ENCODE measurements around the gene ZNF418. TPM values are rescaled to one million over a fixed set of nuclear protein-coding genes. Genes with fewer than 3 reads are reported as not detected.

Gene ZNF418
- total and polyA plus RNA-seq, 2 of the 13 experiments (the other 11 are each of a cell fraction or from before 2014, with no cell fraction given): 0.07 to 0.27 TPM

DNA sequence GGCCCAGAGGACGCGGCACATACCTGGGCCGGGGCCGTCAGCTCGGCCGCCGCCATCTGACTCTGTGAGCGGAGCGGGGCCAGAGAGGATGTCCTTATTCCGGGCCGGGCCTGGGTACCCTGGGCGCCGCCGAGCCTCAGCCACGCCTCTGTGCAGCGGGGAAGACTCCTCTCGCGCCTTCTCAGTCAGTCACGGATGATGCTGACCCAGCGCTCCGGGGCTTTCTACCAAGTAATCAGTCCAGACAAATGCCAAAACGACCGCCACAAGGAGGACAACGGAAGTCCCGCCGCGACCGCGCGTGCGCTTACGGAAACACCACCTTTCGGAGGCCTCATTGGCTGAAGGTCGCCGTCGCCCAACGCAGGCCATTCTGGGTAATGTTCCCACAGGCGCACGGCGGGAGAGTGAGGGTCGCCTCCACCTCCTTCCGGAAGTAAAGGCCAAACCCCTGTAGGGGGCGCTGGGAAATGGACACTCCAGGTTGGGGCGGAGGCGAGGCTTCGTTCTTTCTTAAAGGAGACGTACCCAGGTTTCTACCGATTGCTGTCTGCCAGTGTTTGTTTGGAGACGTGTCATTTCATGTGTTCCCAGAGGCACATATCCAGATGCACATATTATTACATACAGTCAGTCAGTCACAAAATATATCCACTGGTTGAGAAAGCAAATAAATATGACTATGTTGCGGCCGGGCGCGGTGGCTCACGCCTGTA, 12.4 kb upstream of the ZNF418 start, which contains the start of gene ZNF256 (continued):
- TF ChIP-seq, protein P1, sequence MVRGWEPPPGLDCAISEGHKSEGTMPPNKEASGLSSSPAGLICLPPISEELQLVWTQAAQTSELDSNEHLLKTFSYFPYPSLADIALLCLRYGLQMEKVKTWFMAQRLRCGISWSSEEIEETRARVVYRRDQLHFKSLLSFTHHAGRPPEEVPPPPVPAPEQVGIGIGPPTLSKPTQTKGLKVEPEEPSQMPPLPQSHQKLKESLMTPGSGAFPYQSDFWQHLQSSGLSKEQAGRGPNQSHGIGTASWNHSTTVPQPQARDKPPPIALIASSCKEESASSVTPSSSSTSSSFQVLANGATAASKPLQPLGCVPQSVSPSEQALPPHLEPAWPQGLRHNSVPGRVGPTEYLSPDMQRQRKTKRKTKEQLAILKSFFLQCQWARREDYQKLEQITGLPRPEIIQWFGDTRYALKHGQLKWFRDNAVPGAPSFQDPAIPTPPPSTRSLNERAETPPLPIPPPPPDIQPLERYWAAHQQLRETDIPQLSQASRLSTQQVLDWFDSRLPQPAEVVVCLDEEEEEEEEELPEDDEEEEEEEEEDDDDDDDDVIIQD (CRISPR knock-in tag; IDR thresholded peaks at IDR 0.05; ENCODE audit: low read depth): peak; percentile 97
- TF ChIP-seq ZBTB21 (CRISPR knock-in tag; IDR thresholded peaks at IDR 0.05) (no peak), TBX3 (IDR thresholded peaks at IDR 0.05; ENCODE audit: borderline replicate concordance) (no peak), IRF2 (CRISPR knock-in tag; IDR thresholded peaks at IDR 0.05) (peak; percentile 99), ZNF850 (CRISPR knock-in tag; conservative IDR thresholded peaks at IDR 0.05) (no peak), NFE2L2 (IDR thresholded peaks at IDR 0.05; ENCODE audit: low read length) (no peak), EED (CRISPR knock-in tag; IDR thresholded peaks at IDR 0.05) (0 out of 2 replicates have a peak, but pooled peaks have one; percentile 62), TCF7 (IDR thresholded peaks at IDR 0.05; ENCODE audit: low read depth) (no peak), SP1 (IDR thresholded peaks at IDR 0.05) (no peak), SP1 (CRISPR knock-in tag; IDR thresholded peaks at IDR 0.05) (peak; percentile 53; the same call in 1 of the 2 replicates), NFIC (IDR thresholded peaks at IDR 0.05; ENCODE audit: low read length) (no peak), SP4 (CRISPR knock-in tag; IDR thresholded peaks at IDR 0.05) (0 out of 2 replicates have a peak, but pooled peaks have one; percentile 79), ZNF629 (CRISPR knock-in tag; conservative IDR thresholded peaks at IDR 0.05) (no peak), ZNF234 (CRISPR knock-in tag; conservative IDR thresholded peaks at IDR 0.05) (no peak)
- TF ChIP-seq, protein P2, sequence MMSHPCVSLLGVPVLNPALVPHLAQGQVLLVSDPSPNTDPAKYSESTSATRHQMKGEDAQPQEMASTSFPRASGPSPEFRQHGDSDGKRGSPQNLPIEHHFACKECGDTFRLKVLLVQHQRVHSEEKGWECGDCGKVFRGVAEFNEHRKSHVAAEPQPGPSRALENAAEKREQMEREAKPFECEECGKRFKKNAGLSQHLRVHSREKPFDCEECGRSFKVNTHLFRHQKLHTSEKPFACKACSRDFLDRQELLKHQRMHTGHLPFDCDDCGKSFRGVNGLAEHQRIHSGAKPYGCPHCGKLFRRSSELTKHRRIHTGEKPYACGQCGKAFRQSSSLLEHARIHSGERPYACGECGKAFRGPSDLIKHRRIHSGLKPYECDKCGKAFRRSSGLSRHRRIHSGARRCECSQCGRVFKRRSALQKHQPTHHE (CRISPR knock-in tag; IDR thresholded peaks at IDR 0.05; ENCODE audit: borderline replicate concordance): no peak
- TF ChIP-seq, protein P3, sequence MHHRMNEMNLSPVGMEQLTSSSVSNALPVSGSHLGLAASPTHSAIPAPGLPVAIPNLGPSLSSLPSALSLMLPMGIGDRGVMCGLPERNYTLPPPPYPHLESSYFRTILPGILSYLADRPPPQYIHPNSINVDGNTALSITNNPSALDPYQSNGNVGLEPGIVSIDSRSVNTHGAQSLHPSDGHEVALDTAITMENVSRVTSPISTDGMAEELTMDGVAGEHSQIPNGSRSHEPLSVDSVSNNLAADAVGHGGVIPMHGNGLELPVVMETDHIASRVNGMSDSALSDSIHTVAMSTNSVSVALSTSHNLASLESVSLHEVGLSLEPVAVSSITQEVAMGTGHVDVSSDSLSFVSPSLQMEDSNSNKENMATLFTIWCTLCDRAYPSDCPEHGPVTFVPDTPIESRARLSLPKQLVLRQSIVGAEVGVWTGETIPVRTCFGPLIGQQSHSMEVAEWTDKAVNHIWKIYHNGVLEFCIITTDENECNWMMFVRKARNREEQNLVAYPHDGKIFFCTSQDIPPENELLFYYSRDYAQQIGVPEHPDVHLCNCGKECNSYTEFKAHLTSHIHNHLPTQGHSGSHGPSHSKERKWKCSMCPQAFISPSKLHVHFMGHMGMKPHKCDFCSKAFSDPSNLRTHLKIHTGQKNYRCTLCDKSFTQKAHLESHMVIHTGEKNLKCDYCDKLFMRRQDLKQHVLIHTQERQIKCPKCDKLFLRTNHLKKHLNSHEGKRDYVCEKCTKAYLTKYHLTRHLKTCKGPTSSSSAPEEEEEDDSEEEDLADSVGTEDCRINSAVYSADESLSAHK (CRISPR knock-in tag; IDR thresholded peaks at IDR 0.05; ENCODE audit: borderline replicate concordance): no peak
- TF ChIP-seq, protein P4, sequence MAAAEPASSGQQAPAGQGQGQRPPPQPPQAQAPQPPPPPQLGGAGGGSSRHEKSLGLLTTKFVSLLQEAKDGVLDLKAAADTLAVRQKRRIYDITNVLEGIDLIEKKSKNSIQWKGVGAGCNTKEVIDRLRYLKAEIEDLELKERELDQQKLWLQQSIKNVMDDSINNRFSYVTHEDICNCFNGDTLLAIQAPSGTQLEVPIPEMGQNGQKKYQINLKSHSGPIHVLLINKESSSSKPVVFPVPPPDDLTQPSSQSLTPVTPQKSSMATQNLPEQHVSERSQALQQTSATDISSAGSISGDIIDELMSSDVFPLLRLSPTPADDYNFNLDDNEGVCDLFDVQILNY (CRISPR knock-in tag; conservative IDR thresholded peaks at IDR 0.05): peak; percentile 80
- TF ChIP-seq, protein P5, sequence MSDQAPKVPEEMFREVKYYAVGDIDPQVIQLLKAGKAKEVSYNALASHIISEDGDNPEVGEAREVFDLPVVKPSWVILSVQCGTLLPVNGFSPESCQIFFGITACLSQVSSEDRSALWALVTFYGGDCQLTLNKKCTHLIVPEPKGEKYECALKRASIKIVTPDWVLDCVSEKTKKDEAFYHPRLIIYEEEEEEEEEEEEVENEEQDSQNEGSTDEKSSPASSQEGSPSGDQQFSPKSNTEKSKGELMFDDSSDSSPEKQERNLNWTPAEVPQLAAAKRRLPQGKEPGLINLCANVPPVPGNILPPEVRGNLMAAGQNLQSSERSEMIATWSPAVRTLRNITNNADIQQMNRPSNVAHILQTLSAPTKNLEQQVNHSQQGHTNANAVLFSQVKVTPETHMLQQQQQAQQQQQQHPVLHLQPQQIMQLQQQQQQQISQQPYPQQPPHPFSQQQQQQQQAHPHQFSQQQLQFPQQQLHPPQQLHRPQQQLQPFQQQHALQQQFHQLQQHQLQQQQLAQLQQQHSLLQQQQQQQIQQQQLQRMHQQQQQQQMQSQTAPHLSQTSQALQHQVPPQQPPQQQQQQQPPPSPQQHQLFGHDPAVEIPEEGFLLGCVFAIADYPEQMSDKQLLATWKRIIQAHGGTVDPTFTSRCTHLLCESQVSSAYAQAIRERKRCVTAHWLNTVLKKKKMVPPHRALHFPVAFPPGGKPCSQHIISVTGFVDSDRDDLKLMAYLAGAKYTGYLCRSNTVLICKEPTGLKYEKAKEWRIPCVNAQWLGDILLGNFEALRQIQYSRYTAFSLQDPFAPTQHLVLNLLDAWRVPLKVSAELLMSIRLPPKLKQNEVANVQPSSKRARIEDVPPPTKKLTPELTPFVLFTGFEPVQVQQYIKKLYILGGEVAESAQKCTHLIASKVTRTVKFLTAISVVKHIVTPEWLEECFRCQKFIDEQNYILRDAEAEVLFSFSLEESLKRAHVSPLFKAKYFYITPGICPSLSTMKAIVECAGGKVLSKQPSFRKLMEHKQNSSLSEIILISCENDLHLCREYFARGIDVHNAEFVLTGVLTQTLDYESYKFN (CRISPR knock-in tag; conservative IDR thresholded peaks at IDR 0.05): peak; percentile 42
- TF ChIP-seq, protein P6, sequence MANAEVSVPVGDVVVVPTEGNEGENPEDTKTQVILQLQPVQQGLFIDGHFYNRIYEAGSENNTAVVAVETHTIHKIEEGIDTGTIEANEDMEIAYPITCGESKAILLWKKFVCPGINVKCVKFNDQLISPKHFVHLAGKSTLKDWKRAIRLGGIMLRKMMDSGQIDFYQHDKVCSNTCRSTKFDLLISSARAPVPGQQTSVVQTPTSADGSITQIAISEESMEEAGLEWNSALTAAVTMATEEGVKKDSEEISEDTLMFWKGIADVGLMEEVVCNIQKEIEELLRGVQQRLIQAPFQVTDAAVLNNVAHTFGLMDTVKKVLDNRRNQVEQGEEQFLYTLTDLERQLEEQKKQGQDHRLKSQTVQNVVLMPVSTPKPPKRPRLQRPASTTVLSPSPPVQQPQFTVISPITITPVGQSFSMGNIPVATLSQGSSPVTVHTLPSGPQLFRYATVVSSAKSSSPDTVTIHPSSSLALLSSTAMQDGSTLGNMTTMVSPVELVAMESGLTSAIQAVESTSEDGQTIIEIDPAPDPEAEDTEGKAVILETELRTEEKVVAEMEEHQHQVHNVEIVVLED (CRISPR knock-in tag; IDR thresholded peaks at IDR 0.05; ENCODE audit: borderline replicate concordance): peak; percentile 94

Measured in HepG2 (cell line).